IPS-11a (cell line): ENCODE data around the gene RNF225.
"Not testable (repeated sequence)": the region's sequence is repeated elsewhere in the genome, so short reads cannot be mapped to it uniquely, and the experiment has no call there.

Experiments used
- H3K4me3 ChIP-seq: one replicate; pipeline ENCODE4 v1.5.1; 2013; ENCODE audit warnings: low read depth, low read length, control low read depth

RNF225 gene

GRCh38 chr19:58361900-58362271, 33.6 kb upstream of the RNF225 start:
- H3K4me3 ChIP-seq = peak overlapping the region; percentile 93

- H3K4me3 ChIP-seq = peak within 1 kb of the TSS; percentile 93
Measured at GRCh38 chr19:58362272-58362994, 33.0 kb upstream of the RNF225 start, which contains the start of gene ZNF497. Gene ZNF497, minus strand, starts transcription at chr19:58362751. Its CDS starts 5,116 bp downstream, at chr19:58357635.

GRCh38 chr19:58364146-58364545, 31.3 kb upstream of the RNF225 start:
- H3K4me3 ChIP-seq = no peak overlapping the region

- H3K4me3 ChIP-seq = no peak overlapping the region
Measured at GRCh38 chr19:58366585-58367430, 28.6 kb upstream of the RNF225 start.

GRCh38 chr19:58367698-58368454, 27.6 kb upstream of the RNF225 start:
- H3K4me3 ChIP-seq = no peak overlapping the region

GRCh38 chr19:58368561-58369360, 26.7 kb upstream of the RNF225 start:
- no peak overlapping the region for H3K4me3 ChIP-seq

GRCh38 chr19:58372311-58373133, 22.9 kb upstream of the RNF225 start:
- H3K4me3 ChIP-seq = no peak overlapping the region

GRCh38 chr19:58374200-58374599, 21.3 kb upstream of the RNF225 start:
- no peak overlapping the region for H3K4me3 ChIP-seq

GRCh38 chr19:58376724-58377123, 18.7 kb upstream of the RNF225 start:
- H3K4me3 ChIP-seq = not testable (repeated sequence)

- no peak overlapping the region for H3K4me3 ChIP-seq
Measured at GRCh38 chr19:58379246-58379645, 16.2 kb upstream of the RNF225 start.

GRCh38 chr19:58380037-58380661, 15.3 kb upstream of the RNF225 start:
- H3K4me3 ChIP-seq = peak overlapping the region; percentile 77

GRCh38 chr19:58380662-58381459, 14.6 kb upstream of the RNF225 start, which contains the start of gene ZNF837:
Gene ZNF837, minus strand, starts transcription at chr19:58381030. Its CDS starts 11,698 bp downstream, at chr19:58369332.
- peak within 1 kb of the TSS; percentile 77 for H3K4me3 ChIP-seq

GRCh38 chr19:58381460-58382212, 13.8 kb upstream of the RNF225 start:
- H3K4me3 ChIP-seq = peak overlapping the region; percentile 54

- H3K4me3 ChIP-seq = no peak overlapping the region
Measured at GRCh38 chr19:58382997-58383603, 12.4 kb upstream of the RNF225 start.

- no peak overlapping the region for H3K4me3 ChIP-seq
Measured at GRCh38 chr19:58385313-58385890, 10.1 kb upstream of the RNF225 start.

- H3K4me3 ChIP-seq = peak overlapping the region; percentile 89
Measured at GRCh38 chr19:58385891-58386575, 9.4 kb upstream of the RNF225 start.
